Activated T-cell treated with anti-CD3 and anti-CD28 coated beads for 1 hour (primary cell): ENCODE measurements around the gene CNOT10.

ENCODE experiments used
- DNase-seq: peaks from one replicate; pipeline ENCODE4 v3.0.0-alpha.2; 2020; ENCODE audit warnings: low read depth

Gene CNOT10

GRCh38 chr3:32817558-32818228 lies 132.7 kb downstream of the CNOT10 start, which contains the start of gene TRIM71:
Gene TRIM71 (plus strand): TSS chr3:32817997. CDS start chr3:32818081, 84 bp downstream.
- DNase-seq, result no peak

GRCh38 chr3:32818229-32818969 lies 133.4 kb downstream of the CNOT10 start:
- DNase-seq, result no peak

DNA sequence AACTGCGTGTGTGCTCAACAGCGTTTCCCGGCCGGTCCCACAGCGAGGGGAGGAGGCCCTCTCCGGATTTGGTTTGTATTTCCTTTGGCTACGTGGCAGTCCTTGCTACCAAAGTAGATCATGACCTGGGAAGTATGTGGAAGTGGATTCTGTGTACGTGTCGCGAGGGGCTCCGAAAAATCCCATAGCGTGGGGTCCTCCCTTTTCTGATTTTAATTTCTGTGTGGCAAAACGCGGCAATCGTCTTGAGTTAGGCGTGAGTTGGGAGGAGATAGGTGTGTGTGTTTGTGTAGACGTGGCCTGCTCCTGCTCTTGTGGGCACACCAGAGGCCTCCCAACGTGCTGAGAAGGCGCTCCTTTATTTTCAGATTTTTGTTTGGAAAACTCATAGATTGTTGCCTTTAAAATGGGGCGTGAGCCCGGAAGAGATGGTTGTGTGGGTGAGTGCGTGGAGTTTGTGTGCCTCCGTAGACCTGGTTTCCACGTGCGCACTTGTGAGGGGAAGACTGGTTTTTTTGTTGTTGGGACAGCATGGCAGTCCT lies 134.1 kb downstream of the CNOT10 start:
- DNase-seq, result no peak

GRCh38 chr3:32819551-32820348 lies 134.8 kb downstream of the CNOT10 start:
- no peak for DNase-seq

- DNase-seq, result no peak
Observed at GRCh38 chr3:32820430-32820829, 135.4 kb downstream of the CNOT10 start.

GRCh38 chr3:32820971-32821685 lies 136.1 kb downstream of the CNOT10 start:
- no peak for DNase-seq

DNA sequence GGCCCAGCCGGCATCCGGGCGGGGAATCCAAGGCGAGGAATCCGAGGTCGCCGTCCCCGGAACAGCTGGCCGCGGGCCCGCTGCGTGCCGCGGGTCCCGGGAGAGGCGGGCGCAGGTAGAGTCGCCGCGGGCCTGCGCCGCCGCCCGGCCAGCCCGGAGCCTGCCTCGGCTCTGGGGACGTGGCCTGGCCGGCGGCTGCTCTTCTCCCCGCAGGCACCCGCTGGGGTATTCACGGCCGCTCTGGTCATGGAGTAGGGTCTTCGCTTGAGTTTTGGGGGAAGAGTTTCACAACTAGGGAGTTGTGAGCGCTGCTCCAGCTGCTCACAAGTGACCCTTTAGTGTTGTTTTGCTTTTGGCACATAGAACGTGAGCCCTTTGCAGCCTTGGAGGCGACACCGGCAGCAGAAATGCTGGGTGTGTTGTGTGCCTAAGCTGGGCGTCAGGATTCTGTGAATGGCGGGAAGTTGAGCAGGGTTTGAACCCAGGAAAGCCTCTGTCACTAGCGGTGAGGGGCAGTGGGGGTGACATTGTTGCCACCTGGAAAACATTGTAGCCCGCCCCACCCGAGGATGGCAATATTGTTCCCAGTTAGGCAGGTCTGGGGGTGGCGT lies 136.8 kb downstream of the CNOT10 start:
- no peak for DNase-seq

GRCh38 chr3:32822609-32823498 lies 137.9 kb downstream of the CNOT10 start:
- DNase-seq, result no peak
